H7 (cell line): ENCODE results near the gene SPDYC. TPM values are rescaled to one million over a fixed set of nuclear protein-coding genes. Genes with fewer than 3 reads are reported as not detected.

ENCODE experiments used
- DNase-seq: peaks from one replicate; pipeline ENCODE4 v3.0.0; 2012
- H3K27me3 ChIP-seq: 2 replicates; pipeline ENCODE4 v1.6.0; 2011; ENCODE audit warnings: mild to moderate bottlenecking, low read length; ENCODE audit not compliant: control insufficient read depth, insufficient read depth
- H3K36me3 ChIP-seq: replicated peaks from 2 replicates; pipeline ENCODE4 v1.5.1; 2011; ENCODE audit warnings: low read length; ENCODE audit not compliant: control insufficient read depth, insufficient read depth
- H3K4me3 ChIP-seq: 2 replicates; pipeline ENCODE4 v1.5.1; 2011; ENCODE audit warnings: low read depth, mild to moderate bottlenecking, control low read depth, low read length, moderate library complexity; ENCODE audit not compliant: insufficient read depth
- total RNA-seq: library from RNA; depleted of rRNA; stranded (reverse); fragments of >200 nt; shearing (Covaris generic); gene quantifications from 2 replicates; pipeline ENCODE4 v1.2.3, GENCODE V29; 2014

Gene SPDYC
- total RNA-seq, 1 experiment from 2014 or later: 2.0 TPM

GRCh38 chr11:65150509-65151299 lies 19.3 kb upstream of the SPDYC start:
- peak; percentile 36 for DNase-seq
- Histone ChIP-seq H3K36me3 (no peaks in the 10 kb centered on the region), H3K27me3 (no peaks in the 10 kb centered on the region), H3K4me3 (no peak overlapping the region)

DNA sequence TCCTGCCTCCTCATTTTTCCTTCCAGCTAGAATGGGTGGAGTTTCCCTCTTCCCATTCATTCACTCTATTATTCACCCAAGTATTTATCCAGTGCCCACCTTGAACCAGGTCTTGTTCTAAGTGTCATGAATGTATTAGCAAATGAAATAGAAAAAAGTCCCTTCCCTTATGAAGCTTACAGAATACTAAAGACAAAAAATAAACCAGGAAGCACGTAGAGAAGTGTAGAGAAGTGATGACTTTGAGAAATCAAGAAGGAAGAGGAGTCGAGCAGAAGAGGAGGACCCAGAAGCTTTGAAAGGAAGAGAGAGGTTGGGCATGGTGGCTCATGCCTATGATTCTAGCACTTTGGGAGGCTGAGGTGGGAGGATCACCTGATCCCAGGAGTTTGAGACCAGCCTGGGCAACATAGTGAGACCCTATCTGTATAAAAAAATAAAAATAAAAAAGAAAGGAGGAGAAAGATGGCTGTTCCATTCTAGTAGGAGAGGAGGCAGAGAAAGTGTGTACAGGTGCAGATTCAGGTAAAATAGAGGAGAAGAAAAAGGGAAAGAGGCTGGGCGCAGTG lies 18.6 kb upstream of the SPDYC start:
- no peaks in the 10 kb centered on the region for H3K27me3 ChIP-seq
- H3K36me3 ChIP-seq: no peaks in the 10 kb centered on the region
- no peak overlapping the region for H3K4me3 ChIP-seq
- no peak for DNase-seq

GRCh38 chr11:65152122-65152521 lies 17.9 kb upstream of the SPDYC start:
- H3K4me3 ChIP-seq: no peak overlapping the region
- H3K36me3 ChIP-seq: no peaks in the 10 kb centered on the region
- DNase-seq: no peak
- H3K27me3 ChIP-seq: no peaks in the 10 kb centered on the region

DNA sequence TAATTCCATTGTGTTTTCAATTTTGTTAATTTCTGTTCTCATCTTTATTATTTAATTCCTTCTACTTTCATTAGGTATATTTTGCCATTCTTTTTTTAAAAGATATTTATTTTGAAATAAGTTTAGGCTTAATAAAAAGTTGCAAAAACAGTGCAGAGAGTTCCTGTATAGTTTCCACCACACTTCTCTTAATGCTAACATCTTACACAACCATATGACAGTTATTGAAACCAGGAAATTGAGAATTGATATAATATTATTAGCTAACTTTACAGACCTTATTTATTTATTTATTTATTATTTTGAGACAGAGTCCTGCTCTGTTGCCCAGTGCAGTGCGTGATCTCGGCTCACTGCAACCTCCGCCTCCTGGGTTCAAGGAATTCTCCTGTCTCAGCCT lies 13.8 kb upstream of the SPDYC start:
- Histone ChIP-seq H3K27me3 (no peaks in the 10 kb centered on the region), H3K36me3 (no peaks in the 10 kb centered on the region), H3K4me3 (no peak overlapping the region)
- no peak for DNase-seq

GRCh38 chr11:65156926-65157325 lies 13.1 kb upstream of the SPDYC start:
- no peak for DNase-seq
- Histone ChIP-seq H3K4me3 (no peak overlapping the region), H3K27me3 (no peaks in the 10 kb centered on the region), H3K36me3 (no peaks in the 10 kb centered on the region)

GRCh38 chr11:65157336-65157735 lies 12.7 kb upstream of the SPDYC start:
- H3K27me3 ChIP-seq: no peaks in the 10 kb centered on the region
- DNase-seq: no peak
- no peak overlapping the region for H3K4me3 ChIP-seq
- no peaks in the 10 kb centered on the region for H3K36me3 ChIP-seq

DNA sequence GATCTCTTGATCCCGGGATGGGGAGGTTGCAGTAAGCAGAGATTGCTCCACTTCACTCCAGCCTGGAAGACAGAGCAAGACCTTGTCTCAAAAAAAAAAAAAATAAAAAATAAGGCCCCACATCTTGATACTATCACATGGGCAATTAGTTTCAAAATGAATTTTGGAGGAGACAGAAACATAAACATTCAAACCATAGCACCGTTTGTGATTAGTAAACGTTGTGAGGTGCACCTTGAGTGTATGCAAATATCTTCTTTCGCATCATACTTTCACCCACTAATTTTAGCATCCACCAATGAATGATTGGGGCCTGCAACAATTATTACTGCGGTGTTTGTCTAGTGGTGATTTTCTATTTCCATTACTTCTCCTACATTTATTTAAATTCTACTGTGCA lies 11.0 kb upstream of the SPDYC start:
- no peak for DNase-seq
- H3K4me3 ChIP-seq: no peak overlapping the region
- no peaks in the 10 kb centered on the region for H3K27me3 ChIP-seq
- H3K36me3 ChIP-seq: no peaks in the 10 kb centered on the region

DNA sequence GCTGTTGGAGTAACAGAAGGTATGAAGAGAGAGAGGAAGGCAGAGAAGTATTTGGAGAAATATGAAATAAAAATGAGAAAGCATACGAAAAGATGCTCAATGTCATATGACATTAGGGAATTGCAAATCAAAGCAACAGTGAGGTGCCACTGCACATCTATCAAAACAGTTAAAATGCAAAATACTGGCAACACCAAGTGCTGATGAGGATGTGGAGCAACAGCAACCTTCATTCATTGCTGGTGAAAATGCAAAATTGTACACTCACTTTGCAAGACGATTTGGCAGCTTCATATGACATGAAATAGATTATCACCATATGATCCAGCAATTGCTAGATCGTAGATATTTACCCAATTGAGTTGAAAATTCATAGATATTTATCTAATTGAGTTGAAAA lies 9.4 kb upstream of the SPDYC start:
- no peak for DNase-seq

GRCh38 chr11:65163684-65164083 lies 6.3 kb upstream of the SPDYC start:
- no peak overlapping the region for H3K4me3 ChIP-seq
- no peaks in the 10 kb centered on the region for H3K27me3 ChIP-seq
- H3K36me3 ChIP-seq: no peaks in the 10 kb centered on the region
- DNase-seq: no peak

More for the DNA sequence above, 9.4 kb upstream of the SPDYC start:
- Histone ChIP-seq H3K27me3 (no peaks in the 10 kb centered on the region), H3K36me3 (no peaks in the 10 kb centered on the region), H3K4me3 (no peak overlapping the region)

GRCh38 chr11:65165410-65166317 lies 4.4 kb upstream of the SPDYC start:
- no peaks in the 10 kb centered on the region for H3K27me3 ChIP-seq
- H3K4me3 ChIP-seq: no peak overlapping the region
- DNase-seq: peak; percentile 42
- no peaks in the 10 kb centered on the region for H3K36me3 ChIP-seq

GRCh38 chr11:65166893-65167292 lies 3.1 kb upstream of the SPDYC start:
- Histone ChIP-seq H3K4me3 (no peak overlapping the region), H3K36me3 (no peaks in the 10 kb centered on the region), H3K27me3 (no peaks in the 10 kb centered on the region)
- no peak for DNase-seq

- no peak overlapping the region for H3K4me3 ChIP-seq
- no peaks in the 10 kb centered on the region for H3K36me3 ChIP-seq
- H3K27me3 ChIP-seq: no peaks in the 10 kb centered on the region
- no peak for DNase-seq
Measured at GRCh38 chr11:65167656-65168055, 2.4 kb upstream of the SPDYC start.

DNA sequence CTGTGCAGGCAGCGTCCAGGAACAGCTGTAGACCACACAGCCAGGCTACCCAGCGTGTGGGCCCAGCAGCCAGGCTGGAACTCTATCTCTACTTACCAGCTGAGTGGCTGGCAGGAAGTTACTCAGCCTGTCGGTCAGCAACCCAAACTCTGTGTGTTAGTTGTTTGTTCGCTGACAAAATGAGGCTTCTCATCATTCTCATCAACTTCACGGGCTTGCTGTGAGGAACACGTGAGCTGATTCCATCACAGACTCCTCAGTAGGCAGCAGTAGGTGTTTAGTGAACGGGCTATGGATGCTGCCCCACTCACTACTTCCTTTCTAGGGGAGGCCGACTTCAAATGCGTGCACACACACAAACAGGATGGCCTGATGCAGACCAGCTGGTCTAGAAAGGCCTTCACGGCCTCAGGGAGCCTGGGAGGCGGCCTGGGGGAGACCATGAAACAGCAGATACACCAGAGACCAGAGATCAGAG lies 830 bp upstream of the SPDYC start:
- H3K27me3 ChIP-seq: no peaks in the 10 kb centered on the region
- no peaks in the 10 kb centered on the region for H3K36me3 ChIP-seq
- DNase-seq: no peak
- no peak overlapping the region for H3K4me3 ChIP-seq

- peak; percentile 56 for DNase-seq
Measured at GRCh38 chr11:65172600-65172999, 2.6 kb downstream of the SPDYC start.

More at GRCh38 chr11:65172600-65172999, 2.6 kb downstream of the SPDYC start:
- Histone ChIP-seq H3K27me3 (no peaks in the 10 kb centered on the region), H3K4me3 (no peak overlapping the region), H3K36me3 (no peaks in the 10 kb centered on the region)
